ENCODE results near the gene NTN3. TPM values are rescaled to one million over a fixed set of nuclear protein-coding genes. Genes with fewer than 3 reads are reported as not detected.

Gene NTN3
- total and polyA plus RNA-seq, 7 donors, result 0.01 to 0.20 (median 0.13) TPM; not detected in 3

- no peak for TF ChIP-seq CTCF (IDR thresholded peaks at IDR 0.05)
- intact Hi-C loops (cut with DNase I), result no loop called here
- WGBS, 3 donors, result 46 to 52% (median 50%) methylated on average over 11 of the region's 11 CpGs
- Histone ChIP-seq H3K4me1 (peaks cover 59% of the 10 kb centered on the region), H3K27me3 (ENCODE audit: insufficient read depth in 3 of 3, low read length in 2 of 3) (no peaks in the 10 kb centered on the region), H3K4me3 (peak overlapping the region; percentile 73), H3K36me3 (ENCODE audit: insufficient read depth in 1 of 2, low read depth in 1 of 2) (peaks cover 0 to 9% of the 10 kb centered on the region in 2 donors), H3K27ac (peak overlapping the region; percentile 95), H3K9me3 (no peaks in the 10 kb centered on the region)
- peak in 1 of 2 donors; percentile 50 for DNase-seq
- ATAC-seq, result no peak
These were observed 45.5 kb downstream of the NTN3 start for GRCh38 chr16:2516391-2517240.

DNA sequence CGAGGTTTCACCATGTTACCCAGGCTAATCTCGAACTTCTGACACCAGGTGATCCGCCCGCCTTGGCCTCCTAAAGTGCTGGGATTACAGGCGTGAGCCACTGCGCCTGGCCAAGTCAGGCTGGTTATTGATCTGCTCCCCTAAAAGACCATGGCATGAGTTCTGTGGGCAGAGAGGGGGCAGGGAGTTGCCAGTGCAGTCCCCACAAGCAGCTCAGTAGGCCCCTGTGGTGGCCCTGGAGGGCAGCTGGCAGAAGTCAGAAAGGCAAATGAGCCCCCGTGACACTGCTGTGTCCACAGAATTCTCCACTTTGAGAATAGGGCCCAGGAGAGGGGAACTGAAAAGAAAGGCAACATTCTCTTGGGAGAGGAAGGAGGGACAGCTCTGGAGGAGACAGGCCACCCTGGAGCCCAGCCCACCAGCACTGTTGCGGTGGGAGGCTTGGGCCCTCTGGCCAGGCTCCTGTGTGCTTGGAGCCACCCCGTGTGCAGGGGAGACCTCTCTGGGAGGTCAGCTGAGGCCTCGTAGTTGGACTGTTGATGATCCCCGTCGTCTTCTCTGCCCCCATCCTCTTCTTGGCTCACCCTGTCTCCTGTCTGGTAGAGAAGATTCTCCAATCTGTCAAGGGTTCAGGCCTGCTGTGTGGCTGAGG is 47.0 kb downstream of the NTN3 start:
- H3K36me3 ChIP-seq (ENCODE audit: insufficient read depth in 1 of 2, low read depth in 1 of 2), result peaks cover 0 to 18% of the 10 kb centered on the region in 2 donors
- DNase-seq, result no peak
- H3K9me3 ChIP-seq, result no peaks in the 10 kb centered on the region
- ATAC-seq, result no peak
- peak overlapping the region; percentile 95 for H3K27ac ChIP-seq
- peaks cover 60% of the 10 kb centered on the region for H3K4me1 ChIP-seq
- intact Hi-C loops (cut with DNase I), result no loop called here
- peak overlapping the region; percentile 28 for H3K4me3 ChIP-seq
- 51 to 70% (median 60%) methylated on average over 12 of the region's 12 CpGs for WGBS, 3 donors
- H3K27me3 ChIP-seq (ENCODE audit: insufficient read depth in 3 of 3, low read length in 2 of 3), result no peaks in the 10 kb centered on the region
- no peak for TF ChIP-seq CTCF (IDR thresholded peaks at IDR 0.05)

- Histone ChIP-seq H3K27ac (peak overlapping the region; percentile 95), H3K9me3 (no peaks in the 10 kb centered on the region), H3K36me3 (ENCODE audit: insufficient read depth in 1 of 2, low read depth in 1 of 2) (peaks cover 0 to 28% of the 10 kb centered on the region in 2 donors), H3K4me1 (peaks cover 60% of the 10 kb centered on the region), H3K4me3 (peak overlapping the region; percentile 73), H3K27me3 (ENCODE audit: insufficient read depth in 3 of 3, low read length in 2 of 3) (no peaks in the 10 kb centered on the region)
- WGBS, 3 donors, result 72 to 82% (median 74%) methylated on average over 39 of the region's 39 CpGs
- no peak for TF ChIP-seq CTCF (IDR thresholded peaks at IDR 0.05)
- intact Hi-C loops (cut with DNase I), result no loop called here
- peak; percentile 24 to 65 for DNase-seq
- peak in 1 of 4 donors; percentile 4 for ATAC-seq
These were observed 48.0 kb downstream of the NTN3 start for GRCh38 chr16:2518823-2519710.

GRCh38 chr16:2519711-2520080 is 48.6 kb downstream of the NTN3 start:
- WGBS, 3 donors, result 39 to 46% (median 43%) methylated on average over 22 of the region's 22 CpGs
- H3K4me3 ChIP-seq, result peak overlapping the region; percentile 73
- peak in 3 of 4 donors; percentile 2 to 12 (median 4) for ATAC-seq
- no peak for TF ChIP-seq CTCF (IDR thresholded peaks at IDR 0.05)
- no peaks in the 10 kb centered on the region for H3K9me3 ChIP-seq
- intact Hi-C loops (cut with DNase I), result no loop called here
- H3K27ac ChIP-seq, result peak overlapping the region; percentile 95
- H3K36me3 ChIP-seq (ENCODE audit: insufficient read depth in 1 of 2, low read depth in 1 of 2), result peaks cover 0 to 35% of the 10 kb centered on the region in 2 donors
- H3K4me1 ChIP-seq, result peaks cover 60% of the 10 kb centered on the region
- no peaks in the 10 kb centered on the region for H3K27me3 ChIP-seq (ENCODE audit: insufficient read depth in 3 of 3, low read length in 2 of 3)
- peak in 1 of 2 donors; percentile 63 for DNase-seq
